ENCODE measurements around the gene KRT28. TPM values are rescaled to one million over a fixed set of nuclear protein-coding genes. Genes with fewer than 3 reads are reported as not detected.
"Not testable (repeated sequence)": the region's sequence is repeated elsewhere in the genome, so short reads cannot be mapped to it uniquely, and the experiment has no call there.

Gene KRT28
- polyA plus RNA-seq, 2 of the 4 experiments (the other 2 are of a cell fraction): not detected

GRCh38 chr17:40751065-40751464 lies 48.7 kb downstream of the KRT28 start:
- FAIRE-seq (no peak), DNase-seq (ENCODE audit: low read depth in 1 of 2, low spot score in 1 of 2) (no peak), ATAC-seq (no peak; a peak in 1 of 6 replicates)
- POLR2A ChIA-PET: no interaction called here
- 68% methylated on average over 14 of the region's 14 CpGs for WGBS (ENCODE audit: missing lambda C conversion rate)
- CTCF ChIA-PET: interaction anchor here (0.6 to 1.0 kb wide), 2 partner anchors 9 to 108 kb away, joined by 3 read pairs; no protein-coding TSS in a partner anchor
- H3K4me2 ChIP-seq: no peak overlapping the region
- peaks cover 5% of the 10 kb centered on the region; the same call in 2 of the 3 replicates for H3K9me3 ChIP-seq
- TF ChIP-seq CHD4 (IDR thresholded peaks at IDR 0.05; ENCODE audit: borderline replicate concordance) (no peak), ZC3H11A (IDR thresholded peaks at IDR 0.05) (no peak), ELK1 (IDR thresholded peaks at IDR 0.05; ENCODE audit: low read depth, low read length) (no peak), PBX3 (IDR thresholded peaks at IDR 0.05) (no peak), ZFP36 (IDR thresholded peaks at IDR 0.05; ENCODE audit: borderline replicate concordance, partially characterized antibody) (no peak), SMC3 (IDR thresholded peaks at IDR 0.05) (no peak), MAX (IDR thresholded peaks at IDR 0.05) (no peak), FOXS1 (CRISPR knock-in tag; IDR thresholded peaks at IDR 0.05) (no peak), ZSCAN20 (CRISPR knock-in tag; IDR thresholded peaks at IDR 0.05) (no peak), HDAC2 (IDR thresholded peaks at IDR 0.05) (no peak), ZNF302 (CRISPR knock-in tag; IDR thresholded peaks at IDR 0.05) (no peak)
- no peak overlapping the region for H3K4me3 ChIP-seq
- no peak overlapping the region for H3K27ac ChIP-seq
- H3K4me1 ChIP-seq: no peaks in the 10 kb centered on the region

- H3K27ac ChIP-seq: no peak overlapping the region
- H3K4me2 ChIP-seq: no peak overlapping the region
- CTCF ChIA-PET: interaction anchor here (1.0 kb wide), 1 partner anchor 9 kb away, joined by 3 read pairs; no protein-coding TSS in a partner anchor
- FAIRE-seq (no peak), ATAC-seq (no peak), DNase-seq (ENCODE audit: low read depth in 1 of 2, low spot score in 1 of 2) (no peak)
- no peak overlapping the region for H3K4me3 ChIP-seq
- WGBS (ENCODE audit: missing lambda C conversion rate): 73% methylated on average over 6 of the region's 6 CpGs
- no peaks in the 10 kb centered on the region for H3K4me1 ChIP-seq
- peaks cover 5% of the 10 kb centered on the region; the same call in 2 of the 3 replicates for H3K9me3 ChIP-seq
- TF ChIP-seq HOXB13 (CRISPR knock-in tag; IDR thresholded peaks at IDR 0.05; ENCODE audit: low read depth) (no peak), E2F6 (IDR thresholded peaks at IDR 0.05; ENCODE audit: borderline replicate concordance, low read depth) (no peak), MAX (IDR thresholded peaks at IDR 0.05) (no peak), EHMT2 (IDR thresholded peaks at IDR 0.05; ENCODE audit: low read depth) (no peak), RCOR1 (IDR thresholded peaks at IDR 0.05; ENCODE audit: low read depth, low read length) (no peak), FOSL2 (IDR thresholded peaks at IDR 0.05) (no peak), FOSL2 (CRISPR knock-in tag; IDR thresholded peaks at IDR 0.05) (no peak), NR3C1 (IDR thresholded peaks at IDR 0.05) (no peak)
- POLR2A ChIA-PET: interaction anchor here (0.6 kb wide), 1 partner anchor 771 kb away, joined by 4 read pairs; no protein-coding TSS in a partner anchor
Measured at GRCh38 chr17:40750391-40750790, 49.4 kb downstream of the KRT28 start.

GRCh38 chr17:40748666-40749065 lies 51.1 kb downstream of the KRT28 start:
- peak; percentile 95 for FAIRE-seq
- CTCF ChIA-PET: interaction anchor here (0.7 kb wide), 2 partner anchors 43 to 988 kb away, joined by 3 to 9 read pairs; no protein-coding TSS in a partner anchor
- 0% methylated on average over 1 of the region's 1 CpG for WGBS (ENCODE audit: missing lambda C conversion rate)
- ATAC-seq; H3K4me2 ChIP-seq; DNase-seq (ENCODE audit: low read depth in 1 of 2, low spot score in 1 of 2); H3K4me3 ChIP-seq; H3K27ac ChIP-seq; POLR2A ChIA-PET; H3K4me1 ChIP-seq; H3K9me3 ChIP-seq: not testable (repeated sequence)

Other genes starting within 250 kb of the KRT28 start
- 1.4 and 1.9 TPM in 2 replicates for gene CCR7, start 234.5 kb downstream of the KRT28 start, polyA plus RNA-seq (2011; rRNA removed)
- gene CCR7, start 234.5 kb downstream of the KRT28 start, polyA plus RNA-seq (2017; fragmentation: RNase III; extraction: RNeasy Plus Mini Kit Qiagen cat#74134 plus additional on column Dnase treatment): 0.72 to 0.84 TPM (median 0.76 TPM) in 3 replicates
- gene SMARCE1, start 152.1 kb downstream of the KRT28 start, polyA plus RNA-seq (2011; rRNA removed): 87.9 and 111 TPM in 2 replicates
- gene SMARCE1, start 152.1 kb downstream of the KRT28 start, polyA plus RNA-seq (2017; fragmentation: RNase III; extraction: RNeasy Plus Mini Kit Qiagen cat#74134 plus additional on column Dnase treatment): 109 to 116 TPM (median 114 TPM) in 3 replicates
- gene KRT222, start 134.8 kb downstream of the KRT28 start, polyA plus RNA-seq (2011; rRNA removed): 1.3 and 1.8 TPM in 2 replicates
- 0.97 to 1.8 TPM (median 1.8 TPM) in 3 replicates for gene KRT222, start 134.8 kb downstream of the KRT28 start, polyA plus RNA-seq (2017; fragmentation: RNase III; extraction: RNeasy Plus Mini Kit Qiagen cat#74134 plus additional on column Dnase treatment)
- gene KRT24, start 96.2 kb downstream of the KRT28 start, polyA plus RNA-seq (2011; rRNA removed): not detected in 2 replicates
- not detected in 3 replicates for gene KRT24, start 96.2 kb downstream of the KRT28 start, polyA plus RNA-seq (2017; fragmentation: RNase III; extraction: RNeasy Plus Mini Kit Qiagen cat#74134 plus additional on column Dnase treatment)
- not detected in 2 replicates for gene KRT25, start 44.6 kb downstream of the KRT28 start, polyA plus RNA-seq (2011; rRNA removed)
- gene KRT25, start 44.6 kb downstream of the KRT28 start, polyA plus RNA-seq (2017; fragmentation: RNase III; extraction: RNeasy Plus Mini Kit Qiagen cat#74134 plus additional on column Dnase treatment): not detected in 3 replicates
- gene KRT26, start 27.8 kb downstream of the KRT28 start, polyA plus RNA-seq (2011; rRNA removed): not detected in 2 replicates
- not detected in 3 replicates for gene KRT26, start 27.8 kb downstream of the KRT28 start, polyA plus RNA-seq (2017; fragmentation: RNase III; extraction: RNeasy Plus Mini Kit Qiagen cat#74134 plus additional on column Dnase treatment)
- not detected in 2 replicates for gene KRT27, start 17.4 kb downstream of the KRT28 start, polyA plus RNA-seq (2011; rRNA removed)
- not detected in 3 replicates for gene KRT27, start 17.4 kb downstream of the KRT28 start, polyA plus RNA-seq (2017; fragmentation: RNase III; extraction: RNeasy Plus Mini Kit Qiagen cat#74134 plus additional on column Dnase treatment)
- gene KRT10, start 22.7 kb upstream of the KRT28 start, polyA plus RNA-seq (2011; rRNA removed): 59.8 and 89.8 TPM in 2 replicates
- 89.1 to 96.2 TPM (median 95.9 TPM) in 3 replicates for gene KRT10, start 22.7 kb upstream of the KRT28 start, polyA plus RNA-seq (2017; fragmentation: RNase III; extraction: RNeasy Plus Mini Kit Qiagen cat#74134 plus additional on column Dnase treatment)
- gene KRT12, start 67.3 kb upstream of the KRT28 start, polyA plus RNA-seq (2011; rRNA removed): not detected in 2 replicates
- not detected in 3 replicates for gene KRT12, start 67.3 kb upstream of the KRT28 start, polyA plus RNA-seq (2017; fragmentation: RNase III; extraction: RNeasy Plus Mini Kit Qiagen cat#74134 plus additional on column Dnase treatment)
- gene KRT20, start 85.3 kb upstream of the KRT28 start, polyA plus RNA-seq (2011; rRNA removed): 0.28 and 0.34 TPM in 2 replicates
- not detected in 3 replicates for gene KRT20, start 85.3 kb upstream of the KRT28 start, polyA plus RNA-seq (2017; fragmentation: RNase III; extraction: RNeasy Plus Mini Kit Qiagen cat#74134 plus additional on column Dnase treatment)
- gene KRT23, start 137.7 kb upstream of the KRT28 start, polyA plus RNA-seq (2011; rRNA removed): not detected in 2 replicates
- gene KRT23, start 137.7 kb upstream of the KRT28 start, polyA plus RNA-seq (2017; fragmentation: RNase III; extraction: RNeasy Plus Mini Kit Qiagen cat#74134 plus additional on column Dnase treatment): not detected in 3 replicates
- not detected in 2 replicates for gene KRT39, start 167.0 kb upstream of the KRT28 start, polyA plus RNA-seq (2011; rRNA removed)
- not detected in 3 replicates for gene KRT39, start 167.0 kb upstream of the KRT28 start, polyA plus RNA-seq (2017; fragmentation: RNase III; extraction: RNeasy Plus Mini Kit Qiagen cat#74134 plus additional on column Dnase treatment)
- not detected in 2 replicates for gene KRT40, start 184.4 kb upstream of the KRT28 start, polyA plus RNA-seq (2011; rRNA removed)
- not detected in 3 replicates for gene KRT40, start 184.4 kb upstream of the KRT28 start, polyA plus RNA-seq (2017; fragmentation: RNase III; extraction: RNeasy Plus Mini Kit Qiagen cat#74134 plus additional on column Dnase treatment)
- gene KRTAP3-3, start 194.2 kb upstream of the KRT28 start, polyA plus RNA-seq (2011; rRNA removed): not detected in 2 replicates
- not detected in 3 replicates for gene KRTAP3-3, start 194.2 kb upstream of the KRT28 start, polyA plus RNA-seq (2017; fragmentation: RNase III; extraction: RNeasy Plus Mini Kit Qiagen cat#74134 plus additional on column Dnase treatment)
- gene KRTAP3-2, start 199.9 kb upstream of the KRT28 start, polyA plus RNA-seq (2011; rRNA removed): not detected in 2 replicates
- not detected in 3 replicates for gene KRTAP3-2, start 199.9 kb upstream of the KRT28 start, polyA plus RNA-seq (2017; fragmentation: RNase III; extraction: RNeasy Plus Mini Kit Qiagen cat#74134 plus additional on column Dnase treatment)
- gene KRTAP3-1, start 209.2 kb upstream of the KRT28 start, polyA plus RNA-seq (2011; rRNA removed): not detected in 2 replicates
- not detected in 3 replicates for gene KRTAP3-1, start 209.2 kb upstream of the KRT28 start, polyA plus RNA-seq (2017; fragmentation: RNase III; extraction: RNeasy Plus Mini Kit Qiagen cat#74134 plus additional on column Dnase treatment)
- not detected in 2 replicates for gene KRTAP1-5, start 227.2 kb upstream of the KRT28 start, polyA plus RNA-seq (2011; rRNA removed)
- gene KRTAP1-5, start 227.2 kb upstream of the KRT28 start, polyA plus RNA-seq (2017; fragmentation: RNase III; extraction: RNeasy Plus Mini Kit Qiagen cat#74134 plus additional on column Dnase treatment): not detected in 3 replicates
- gene KRTAP1-4, start 230.2 kb upstream of the KRT28 start, polyA plus RNA-seq (2011; rRNA removed): not detected in 2 replicates
- not detected in 3 replicates for gene KRTAP1-4, start 230.2 kb upstream of the KRT28 start, polyA plus RNA-seq (2017; fragmentation: RNase III; extraction: RNeasy Plus Mini Kit Qiagen cat#74134 plus additional on column Dnase treatment)
- not detected in 2 replicates for gene KRTAP1-3, start 234.9 kb upstream of the KRT28 start, polyA plus RNA-seq (2011; rRNA removed)
- gene KRTAP1-3, start 234.9 kb upstream of the KRT28 start, polyA plus RNA-seq (2017; fragmentation: RNase III; extraction: RNeasy Plus Mini Kit Qiagen cat#74134 plus additional on column Dnase treatment): not detected in 3 replicates
- gene KRTAP1-1, start 241.5 kb upstream of the KRT28 start, polyA plus RNA-seq (2011; rRNA removed): not detected in 2 replicates
- gene KRTAP1-1, start 241.5 kb upstream of the KRT28 start, polyA plus RNA-seq (2017; fragmentation: RNase III; extraction: RNeasy Plus Mini Kit Qiagen cat#74134 plus additional on column Dnase treatment): not detected in 3 replicates
- gene KRTAP2-1, start 247.4 kb upstream of the KRT28 start, polyA plus RNA-seq (2011; rRNA removed): not detected in 2 replicates
- not detected in 3 replicates for gene KRTAP2-1, start 247.4 kb upstream of the KRT28 start, polyA plus RNA-seq (2017; fragmentation: RNase III; extraction: RNeasy Plus Mini Kit Qiagen cat#74134 plus additional on column Dnase treatment)